Neural progenitor cell (in vitro differentiated cells): ENCODE measurements around the gene CBFA2T2. TPM values are rescaled to one million over a fixed set of nuclear protein-coding genes. Genes with fewer than 3 reads are reported as not detected.

Experiments
- DNase-seq: peaks from one replicate; pipeline ENCODE4 v3.0.0-alpha.2; 2016; ENCODE audit warnings: low spot score
- H2AFZ ChIP-seq: fragments of 200-600 bp; sonication (generic); replicated peaks from 2 replicates; pipeline ENCODE4 v1.6.1; 2016; ENCODE audit warnings: antibody characterized with exemption
- H3F3A ChIP-seq: fragments of 200-600 bp; sonication (generic); 2 replicates; pipeline ENCODE4 v1.6.1; 2016; ENCODE audit warnings: antibody characterized with exemption, low read depth
- H3K27ac ChIP-seq: fragments of 200-600 bp; sonication (generic); 2 replicates; pipeline ENCODE4 v1.5.1; 2016; ENCODE audit warnings: mild to moderate bottlenecking
- H3K27me3 ChIP-seq: fragments of 200-600 bp; sonication (generic); 2 replicates; pipeline ENCODE4 v1.6.1; 2016; ENCODE audit warnings: mild to moderate bottlenecking, moderate library complexity
- H3K36me3 ChIP-seq: fragments of 200-600 bp; sonication (generic); 2 replicates; pipeline ENCODE4 v1.5.1; 2016
- H3K4me1 ChIP-seq: fragments of 200-600 bp; sonication (generic); 2 replicates; pipeline ENCODE4 v1.6.1; 2016; ENCODE audit warnings: mixed run types
- H3K4me2 ChIP-seq: fragments of 200-600 bp; sonication (generic); 2 replicates; pipeline ENCODE4 v1.6.1; 2016
- H3K4me3 ChIP-seq: fragments of 200-600 bp; sonication (generic); 2 replicates; pipeline ENCODE4 v1.5.1; 2016
- H3K79me2 ChIP-seq: fragments of 200-600 bp; sonication (generic); 2 replicates; pipeline ENCODE4 v1.6.1; 2016; ENCODE audit warnings: low read depth
- H3K9ac ChIP-seq: fragments of 200-600 bp; sonication (generic); 2 replicates; pipeline ENCODE4 v1.6.1; 2016
- H3K9me3 ChIP-seq: fragments of 200-600 bp; sonication (generic); 2 replicates; pipeline ENCODE4 v1.5.1; 2016; ENCODE audit warnings: low read depth
- H4K20me1 ChIP-seq: fragments of 200-600 bp; sonication (generic); 2 replicates; pipeline ENCODE4 v1.6.1; 2016; ENCODE audit warnings: low read depth
- H3K27ac Mint-ChIP-seq: 3 replicates; pipeline ENCODE4 v1.8.0; 2021; ENCODE audit warnings: mixed read lengths
- H3K27me3 Mint-ChIP-seq: 2 replicates; pipeline ENCODE4 v1.8.0; 2022; ENCODE audit warnings: low read depth, mild to moderate bottlenecking, inconsistent platforms, moderate library complexity, mixed read lengths; ENCODE audit not compliant: insufficient read depth
- H3K36me3 Mint-ChIP-seq: 3 replicates; pipeline ENCODE4 v1.8.0; 2021; ENCODE audit warnings: mixed read lengths
- H3K4me1 Mint-ChIP-seq: 3 replicates; pipeline ENCODE4 v1.8.0; 2021; ENCODE audit warnings: mixed read lengths
- H3K4me3 Mint-ChIP-seq: 3 replicates; pipeline ENCODE4 v1.8.0; 2021; ENCODE audit warnings: mild to moderate bottlenecking, moderate library complexity, mixed read lengths
- H3K9me3 Mint-ChIP-seq: 3 replicates; pipeline ENCODE4 v1.8.0; 2020; ENCODE audit warnings: mixed read lengths
- CTCF ChIP-seq: fragments of 200-600 bp; sonication (generic); IDR thresholded peaks from 2 replicates; pipeline ENCODE4 v1.5.1; 2017; ENCODE audit warnings: antibody characterized with exemption, mild to moderate bottlenecking
- EZH2 ChIP-seq: fragments of 200-600 bp; sonication (generic); IDR thresholded peaks from 2 replicates; pipeline ENCODE4 v1.6.1; 2017; ENCODE audit warnings: antibody characterized with exemption, mild to moderate bottlenecking, moderate library complexity
- EZH2phosphoT487 ChIP-seq: fragments of 200-600 bp; sonication (generic); IDR thresholded peaks from 2 replicates; pipeline ENCODE4 v1.6.1; 2017; ENCODE audit warnings: antibody characterized with exemption
- total RNA-seq: library from RNA; depleted of rRNA; stranded (reverse); fragments of >200 nt; gene quantifications from 2 replicates; pipeline ENCODE4 v1.2.3, GENCODE V29; 2015; ENCODE audit warnings: low replicate concordance

Gene CBFA2T2
- total RNA-seq, 1 donor from 2014 or later: 11.9 TPM

GRCh38 chr20:33669873-33670640 is 180.2 kb downstream of the CBFA2T2 start:
- Mint-ChIP-seq H3K9me3 (no peaks in the 10 kb centered on the region), H3K27me3 (peaks cover 10% of the 10 kb centered on the region), H3K4me3 (no peak overlapping the region), H3K36me3 (peaks cover 19% of the 10 kb centered on the region), H3K4me1 (peaks cover 34% of the 10 kb centered on the region), H3K27ac (no peak overlapping the region)
- peaks cover 17% of the 10 kb centered on the region for H3K4me1 ChIP-seq
- peaks cover 23% of the 10 kb centered on the region for H3F3A ChIP-seq
- DNase-seq: no peak
- H2AFZ ChIP-seq: no peak overlapping the region
- peaks cover 7% of the 10 kb centered on the region for H4K20me1 ChIP-seq
- H3K9ac ChIP-seq: no peak overlapping the region
- H3K27ac ChIP-seq: no peak overlapping the region
- H3K36me3 ChIP-seq: no peaks in the 10 kb centered on the region
- no peaks in the 10 kb centered on the region for H3K9me3 ChIP-seq
- H3K4me3 ChIP-seq: no peak overlapping the region
- no peaks in the 10 kb centered on the region for H3K79me2 ChIP-seq
- no peak overlapping the region for H3K4me2 ChIP-seq
- H3K27me3 ChIP-seq: peaks cover 10% of the 10 kb centered on the region
- TF ChIP-seq CTCF (no peak), EZH2phosphoT487 (no peak), EZH2 (no peak)

GRCh38 chr20:33670715-33671499 is 181.0 kb downstream of the CBFA2T2 start:
- Histone ChIP-seq H3K9me3 (no peaks in the 10 kb centered on the region), H3K27ac (no peak overlapping the region), H3K4me1 (peaks cover 23% of the 10 kb centered on the region), H2AFZ (no peak overlapping the region), H3K4me2 (no peak overlapping the region), H3K36me3 (no peaks in the 10 kb centered on the region), H3K79me2 (no peaks in the 10 kb centered on the region), H3F3A (peaks cover 30% of the 10 kb centered on the region), H3K27me3 (peaks cover 10% of the 10 kb centered on the region), H3K4me3 (no peak overlapping the region), H3K9ac (no peak overlapping the region), H4K20me1 (peaks cover 16% of the 10 kb centered on the region)
- Mint-ChIP-seq H3K9me3 (no peaks in the 10 kb centered on the region), H3K36me3 (peaks cover 19% of the 10 kb centered on the region), H3K4me3 (peak overlapping the region; percentile 9), H3K27me3 (peaks cover 10% of the 10 kb centered on the region), H3K27ac (no peak overlapping the region), H3K4me1 (peaks cover 38% of the 10 kb centered on the region)
- DNase-seq: no peak
- TF ChIP-seq EZH2: no peak
- no peak for TF ChIP-seq CTCF
- no peak for TF ChIP-seq EZH2phosphoT487

- peaks cover 29% of the 10 kb centered on the region for H3F3A ChIP-seq
- no peaks in the 10 kb centered on the region for H3K9me3 Mint-ChIP-seq
- H3K4me3 ChIP-seq: no peak overlapping the region
- H3K27me3 Mint-ChIP-seq: peaks cover 9% of the 10 kb centered on the region
- H3K9me3 ChIP-seq: no peaks in the 10 kb centered on the region
- H3K36me3 ChIP-seq: no peaks in the 10 kb centered on the region
- H2AFZ ChIP-seq: no peak overlapping the region
- DNase-seq: no peak
- H3K79me2 ChIP-seq: no peaks in the 10 kb centered on the region
- H3K4me1 Mint-ChIP-seq: peaks cover 37% of the 10 kb centered on the region
- peaks cover 24% of the 10 kb centered on the region for H4K20me1 ChIP-seq
- H3K27ac ChIP-seq: no peak overlapping the region
- H3K27me3 ChIP-seq: peaks cover 10% of the 10 kb centered on the region
- peaks cover 16% of the 10 kb centered on the region for H3K36me3 Mint-ChIP-seq
- no peak overlapping the region for H3K27ac Mint-ChIP-seq
- no peak for TF ChIP-seq CTCF
- no peak for TF ChIP-seq EZH2
- TF ChIP-seq EZH2phosphoT487: no peak
- peak overlapping the region; percentile 87 for H3K4me3 Mint-ChIP-seq
- no peak overlapping the region for H3K4me2 ChIP-seq
- peaks cover 23% of the 10 kb centered on the region for H3K4me1 ChIP-seq
- no peak overlapping the region for H3K9ac ChIP-seq
Observed at GRCh38 chr20:33671573-33672288, 181.8 kb downstream of the CBFA2T2 start.
